Motor neuron (in vitro differentiated cells): Measurements from ENCODE around the gene FBN2. TPM values are rescaled to one million over a fixed set of nuclear protein-coding genes. Genes with fewer than 3 reads are reported as not detected.

Source experiments
- ATAC-seq, 8 experiments: fragments of 200-7000 bp; cut with Tn5 transposase; replicated peaks in 6 of 8; 2 replicates each; pipeline ENCODE4 v1.8.0; 2021; ENCODE audit warnings: mild to moderate bottlenecking in 8 of 8, moderate library complexity in 8 of 8
- H3K27ac ChIP-seq, 2 donors: fragments of 250-450 bp; sonication (Bioruptor Pico); 2 replicates each; pipeline ENCODE4 v1.9.0; 2021; ENCODE audit warnings: antibody characterized with exemption in 2 of 2, mild to moderate bottlenecking in 2 of 2, moderate library complexity in 1 of 2
- H3K4me1 ChIP-seq, 2 donors: fragments of 250-450 bp; sonication (Bioruptor Pico); replicated peaks in 1 of 2; 2 replicates each; pipeline ENCODE4 v1.6.1; 2021; ENCODE audit warnings: antibody characterized with exemption in 2 of 2, mild to moderate bottlenecking in 2 of 2, moderate library complexity in 1 of 2
- H3K4me3 ChIP-seq, 5 donors: fragments of 250-450 bp; sonication (Bioruptor Pico); 2 replicates each; pipeline ENCODE4 v1.9.0; 2021; ENCODE audit warnings: antibody characterized with exemption in 5 of 5, mild to moderate bottlenecking in 5 of 5, moderate library complexity in 4 of 5
- WGBS, 10 experiments: fragments of 450-650 bp; shearing (Covaris generic); methylation state at CpG; one replicate each; pipeline ENCODE4 v1.0.0; 2022; 5-methylcytosine and 5-hydroxymethylcytosine counted together
- in situ Hi-C, 9 experiments: fragments of 400-800 bp; cut with MboI; loops; one replicate each; pipeline ENCODE4 v1.15.0; 2021; ENCODE audit warnings: low sequenced_read_pairs in 9 of 9, low pct_unique_long_range_greater_than_20kb in 2 of 9; ENCODE audit not compliant: unreplicated experiment in 9 of 9
- total RNA-seq, 8 experiments: library from RNA; unstranded; fragments of 300-600 nt; gene quantifications; 2 replicates each; pipeline versions ENCODE4 v1.2.3 to v1.2.4, GENCODE V29; 2022

The FBN2 gene
- total RNA-seq, 8 experiments from 2014 or later = 5.3 to 129 (median 15.1) TPM

GRCh38 chr5:128427921-128428320 is 110.1 kb downstream of the FBN2 start:
- in situ Hi-C loops = no loop called here
- Histone ChIP-seq H3K4me3 (no peak overlapping the region), H3K4me1 (peaks cover 0 to 19% of the 10 kb centered on the region in 2 donors), H3K27ac (no peak overlapping the region)
- no peak for ATAC-seq
- WGBS, 10 experiments = 38 to 100% (median 100%) methylated on average over 1 of the region's 1 CpG; no CpG with 5 or more reads in 2 of the 10 experiments

GRCh38 chr5:128426090-128426534 is 111.9 kb downstream of the FBN2 start:
- peaks cover 0 to 19% of the 10 kb centered on the region in 2 donors for H3K4me1 ChIP-seq
- in situ Hi-C loops = no loop called here
- no peak overlapping the region for H3K27ac ChIP-seq
- ATAC-seq = peak in 2 of 8 experiments; percentile 70 to 79
- WGBS, 10 experiments = 5 to 100% (median 67%) methylated on average over 1 to 5 of the region's 5 CpGs; no CpG with 5 or more reads in 1 of the 10 experiments
- no peak overlapping the region for H3K4me3 ChIP-seq

GRCh38 chr5:128424646-128425045 is 113.4 kb downstream of the FBN2 start:
- peaks cover 0 to 19% of the 10 kb centered on the region in 2 donors for H3K4me1 ChIP-seq
- in situ Hi-C loops = no loop called here
- H3K4me3 ChIP-seq = no peak overlapping the region
- ATAC-seq = peak in 2 of 8 experiments; percentile 18 to 37
- no peak overlapping the region for H3K27ac ChIP-seq

GRCh38 chr5:128422612-128423011 is 115.4 kb downstream of the FBN2 start:
- no peak overlapping the region for H3K27ac ChIP-seq
- H3K4me1 ChIP-seq = peaks cover 0 to 19% of the 10 kb centered on the region in 2 donors
- H3K4me3 ChIP-seq = no peak overlapping the region
- ATAC-seq = no peak
- in situ Hi-C loops = no loop called here

- no peak overlapping the region for H3K4me3 ChIP-seq
- H3K4me1 ChIP-seq = no peaks in the 10 kb centered on the region
- in situ Hi-C loops = no loop called here
- H3K27ac ChIP-seq = no peak overlapping the region
- no peak for ATAC-seq
Observed at GRCh38 chr5:128414469-128414868, 123.6 kb downstream of the FBN2 start.

- ATAC-seq = no peak
- Histone ChIP-seq H3K4me3 (no peak overlapping the region), H3K27ac (no peak overlapping the region), H3K4me1 (no peaks in the 10 kb centered on the region)
- in situ Hi-C loops = no loop called here
- 6 to 100% (median 87%) methylated on average over 1 to 2 of the region's 2 CpGs for WGBS, 10 experiments
Observed at GRCh38 chr5:128413356-128413755, 124.7 kb downstream of the FBN2 start.

- no peak overlapping the region for H3K4me3 ChIP-seq
- peaks cover 0 to 9% of the 10 kb centered on the region in 2 donors for H3K4me1 ChIP-seq
- in situ Hi-C loops = no loop called here
- ATAC-seq = no peak
- 33 to 100% (median 83%) methylated on average over 1 of the region's 1 CpG; no CpG with 5 or more reads in 5 of the 10 experiments for WGBS, 10 experiments
- no peak overlapping the region for H3K27ac ChIP-seq
Observed at GRCh38 chr5:128412145-128412930, 125.7 kb downstream of the FBN2 start.

GRCh38 chr5:128409166-128409800 is 128.8 kb downstream of the FBN2 start:
- H3K4me1 ChIP-seq = peaks cover 5 to 17% of the 10 kb centered on the region in 2 donors
- in situ Hi-C loops = no loop called here
- peak in 1 of 8 experiments; percentile 29 for ATAC-seq
- H3K27ac ChIP-seq = no peak overlapping the region
- H3K4me3 ChIP-seq = no peak overlapping the region

- no peak overlapping the region for H3K4me3 ChIP-seq
- WGBS, 10 experiments = 40 to 100% (median 91%) methylated on average over 1 to 5 of the region's 5 CpGs; no CpG with 5 or more reads in 1 of the 10 experiments
- in situ Hi-C loops = no loop called here
- peaks cover 9 to 24% of the 10 kb centered on the region in 2 donors for H3K4me1 ChIP-seq
- no peak overlapping the region for H3K27ac ChIP-seq
- no peak for ATAC-seq
Observed at GRCh38 chr5:128408622-128409021, 129.4 kb downstream of the FBN2 start.

- H3K27ac ChIP-seq = no peak overlapping the region
- peak in 4 of 8 experiments; percentile 39 to 52 (median 42) for ATAC-seq
- in situ Hi-C loops = no loop called here
- H3K4me3 ChIP-seq = no peak overlapping the region
- 29 to 92% (median 73%) methylated on average over 1 of the region's 1 CpG; no CpG with 5 or more reads in 2 of the 10 experiments for WGBS, 10 experiments
- peaks cover 11 to 31% of the 10 kb centered on the region in 2 donors for H3K4me1 ChIP-seq
Observed at GRCh38 chr5:128407944-128408343, 130.1 kb downstream of the FBN2 start.

GRCh38 chr5:128406803-128407202 is 131.2 kb downstream of the FBN2 start:
- Histone ChIP-seq H3K4me1 (peaks cover 16 to 39% of the 10 kb centered on the region in 2 donors), H3K4me3 (no peak overlapping the region), H3K27ac (no peak overlapping the region)
- 28 to 86% (median 46%) methylated on average over 1 to 3 of the region's 3 CpGs for WGBS, 10 experiments
- ATAC-seq = no peak
- in situ Hi-C loops = no loop called here

- Histone ChIP-seq H3K27ac (no peak overlapping the region), H3K4me3 (no peak overlapping the region), H3K4me1 (peaks cover 16 to 39% of the 10 kb centered on the region in 2 donors)
- 50 to 100% (median 91%) methylated on average over 1 to 2 of the region's 2 CpGs for WGBS, 10 experiments
- ATAC-seq = no peak
- in situ Hi-C loops = no loop called here
Observed at GRCh38 chr5:128405159-128405558, 132.9 kb downstream of the FBN2 start.

GRCh38 chr5:128403333-128403732 is 134.7 kb downstream of the FBN2 start:
- Histone ChIP-seq H3K4me3 (no peak overlapping the region), H3K4me1 (peaks cover 16 to 39% of the 10 kb centered on the region in 2 donors), H3K27ac (no peak overlapping the region)
- peak in 5 of 8 experiments; percentile 87 to 94 (median 93) for ATAC-seq
- WGBS, 10 experiments = 0 to 58% (median 23%) methylated on average over 2 to 4 of the region's 4 CpGs
- in situ Hi-C loops = no loop called here
